GM12892 (cell line): ENCODE data around the gene RALA.
A peak's percentile ranks its signal among the peaks of the same experiment; 100 is the strongest.

Experiments used
- DNase-seq: peaks from one replicate; pipeline ENCODE4 v3.0.0; 2011; ENCODE audit not compliant: insufficient read length
- FAIRE-seq: peaks from 2 replicates; lab custom pipeline; 2011; peaks lifted over from hg19 to GRCh38; lab: Jason Lieb, UNC
- POLR2A ChIP-seq: IDR thresholded peaks from 2 replicates; pipeline ENCODE4 v1.6.1; 2011; ENCODE audit warnings: low read depth, low read length, control low read depth
- POLR2AphosphoS5 ChIP-seq: IDR thresholded peaks from 2 replicates; pipeline ENCODE4 v1.6.1; 2011; ENCODE audit warnings: low read depth, low read length, control low read depth
- TAF1 ChIP-seq: IDR thresholded peaks from 2 replicates; pipeline ENCODE4 v1.6.1; 2011; ENCODE audit warnings: low read depth, mild to moderate bottlenecking, control low read depth, low read length, borderline replicate concordance

RALA gene

GRCh38 chr7:39633563-39634477, 10.4 kb downstream of the RALA start:
- FAIRE-seq = peak; percentile 21
- no peak for TF ChIP-seq TAF1
- no peak for TF ChIP-seq POLR2AphosphoS5
- no peak for TF ChIP-seq POLR2A
- no peak for DNase-seq

GRCh38 chr7:39634478-39634805, 11.1 kb downstream of the RALA start:
- DNase-seq = no peak
- TF ChIP-seq TAF1 (no peak), POLR2A (no peak), POLR2AphosphoS5 (no peak)
- FAIRE-seq = no peak

GRCh38 chr7:39637400-39637799, 14.0 kb downstream of the RALA start:
- no peak for FAIRE-seq
- no peak for DNase-seq
- TF ChIP-seq POLR2A = no peak
- TF ChIP-seq TAF1 = no peak
- no peak for TF ChIP-seq POLR2AphosphoS5

GRCh38 chr7:39637963-39638485, 14.7 kb downstream of the RALA start:
- TF ChIP-seq POLR2AphosphoS5 (no peak), POLR2A (no peak), TAF1 (no peak)
- FAIRE-seq = no peak
- DNase-seq = no peak

GRCh38 chr7:39642896-39643295, 19.5 kb downstream of the RALA start:
- DNase-seq (no peak), FAIRE-seq (no peak)
- TF ChIP-seq POLR2AphosphoS5 (no peak), POLR2A (no peak), TAF1 (no peak)

- DNase-seq = no peak
- FAIRE-seq = no peak
- TF ChIP-seq POLR2A (no peak), TAF1 (no peak), POLR2AphosphoS5 (no peak)
These were observed 20.8 kb downstream of the RALA start for GRCh38 chr7:39644170-39644569.

GRCh38 chr7:39645482-39646407, 22.4 kb downstream of the RALA start:
- TF ChIP-seq POLR2AphosphoS5 (no peak), POLR2A (no peak), TAF1 (no peak)
- DNase-seq (no peak), FAIRE-seq (peak; percentile 9)

GRCh38 chr7:39647816-39648215, 24.4 kb downstream of the RALA start:
- DNase-seq (no peak), FAIRE-seq (no peak)
- TF ChIP-seq TAF1 (no peak), POLR2AphosphoS5 (no peak), POLR2A (no peak)

- FAIRE-seq (no peak), DNase-seq (no peak)
- TF ChIP-seq POLR2AphosphoS5 (no peak), POLR2A (no peak), TAF1 (no peak)
These were observed 27.3 kb downstream of the RALA start for GRCh38 chr7:39650676-39651075.

GRCh38 chr7:39651265-39651664, 27.9 kb downstream of the RALA start:
- DNase-seq = no peak
- FAIRE-seq = no peak
- TF ChIP-seq TAF1 (no peak), POLR2AphosphoS5 (no peak), POLR2A (no peak)

- DNase-seq (no peak), FAIRE-seq (peak; percentile 69)
- TF ChIP-seq POLR2A = no peak
- TF ChIP-seq TAF1 = no peak
- TF ChIP-seq POLR2AphosphoS5 = no peak
These were observed 33.0 kb downstream of the RALA start for GRCh38 chr7:39656415-39656814.
